GM23338 (cell line): Measurements from ENCODE around the gene TESMIN. TPM values are rescaled to one million over a fixed set of nuclear protein-coding genes. Genes with fewer than 3 reads are reported as not detected.

Experiments used
- ATAC-seq: fragments of 200-7000 bp; cut with Tn5 transposase; 3 replicates; pipeline ENCODE4 v1.9.1; 2020
- DNase-seq: peaks from one replicate; pipeline ENCODE4 v3.0.0-alpha.2; 2015; ENCODE audit warnings: low spot score
- H2AFZ ChIP-seq: fragments of 200-600 bp; sonication (generic); 2 replicates; pipeline ENCODE4 v1.8.0; 2016; ENCODE audit warnings: antibody characterized with exemption, mild to moderate bottlenecking, moderate library complexity
- H3F3A ChIP-seq: fragments of 200-600 bp; sonication (generic); replicated peaks from 2 replicates; pipeline ENCODE4 v1.8.0; 2017; ENCODE audit warnings: antibody characterized with exemption, mixed run types, low read depth
- H3K27ac ChIP-seq: fragments of 200-600 bp; sonication (generic); 2 replicates; pipeline ENCODE4 v1.6.1; 2016; ENCODE audit warnings: low read depth
- H3K27me3 ChIP-seq: fragments of 200-600 bp; sonication (generic); 2 replicates; pipeline ENCODE4 v1.8.0; 2016; ENCODE audit warnings: mild to moderate bottlenecking, mixed run types, moderate library complexity; ENCODE audit not compliant: insufficient read depth
- H3K36me3 ChIP-seq: fragments of 200-600 bp; sonication (generic); 2 replicates; pipeline ENCODE4 v1.8.0; 2016; ENCODE audit warnings: mild to moderate bottlenecking; ENCODE audit not compliant: insufficient read depth
- H3K4me1 ChIP-seq: fragments of 200-600 bp; sonication (generic); 2 replicates; pipeline ENCODE4 v1.8.0; 2016; ENCODE audit warnings: mild to moderate bottlenecking, moderate library complexity; ENCODE audit not compliant: insufficient read depth
- H3K4me2 ChIP-seq: fragments of 200-600 bp; sonication (generic); 2 replicates; pipeline ENCODE4 v1.7.1; 2017; ENCODE audit warnings: mixed run types
- H3K4me3 ChIP-seq: fragments of 200-600 bp; sonication (generic); 2 replicates; pipeline ENCODE4 v1.6.1; 2016; ENCODE audit warnings: mixed run types
- H3K79me2 ChIP-seq: fragments of 200-600 bp; sonication (generic); replicated peaks from 2 replicates; pipeline ENCODE4 v1.8.0; 2017; ENCODE audit warnings: mild to moderate bottlenecking; ENCODE audit not compliant: insufficient read depth
- H3K9me2 ChIP-seq: fragments of 200-600 bp; sonication (generic); 2 replicates; pipeline ENCODE4 v1.8.0; 2017; ENCODE audit not compliant: insufficient read depth
- H4K20me1 ChIP-seq: fragments of 200-600 bp; sonication (generic); replicated peaks from 2 replicates; pipeline ENCODE4 v1.8.0; 2017; ENCODE audit warnings: mild to moderate bottlenecking; ENCODE audit not compliant: insufficient read depth
- H3K27ac Mint-ChIP-seq: 2 replicates; pipeline ENCODE4 v1.8.0; 2020; ENCODE audit warnings: inconsistent platforms, mild to moderate bottlenecking, moderate library complexity, mixed read lengths
- H3K27me3 Mint-ChIP-seq: 3 replicates; pipeline ENCODE4 v1.8.0; 2022; ENCODE audit warnings: low read depth, mild to moderate bottlenecking, moderate library complexity, mixed read lengths, inconsistent platforms; ENCODE audit not compliant: insufficient read depth, poor library complexity
- H3K36me3 Mint-ChIP-seq: 3 replicates; pipeline ENCODE4 v1.8.0; 2021; ENCODE audit warnings: low read depth, mild to moderate bottlenecking, inconsistent platforms, moderate library complexity, mixed read lengths
- H3K4me1 Mint-ChIP-seq: 3 replicates; pipeline ENCODE4 v1.8.0; 2020; ENCODE audit warnings: mild to moderate bottlenecking, inconsistent platforms, mixed read lengths
- H3K4me3 Mint-ChIP-seq: 3 replicates; pipeline ENCODE4 v1.8.0; 2021; ENCODE audit warnings: moderate library complexity, mild to moderate bottlenecking, inconsistent platforms, mixed read lengths
- H3K9me3 Mint-ChIP-seq: 3 replicates; pipeline ENCODE4 v1.8.0; 2020; ENCODE audit warnings: moderate library complexity, mild to moderate bottlenecking, inconsistent platforms, mixed read lengths
- CREB1 ChIP-seq: fragments of 250-450 bp; sonication (Bioruptor Pico); IDR thresholded peaks from 2 replicates; pipeline ENCODE4 v1.5.0; 2020; ENCODE audit warnings: low read depth, mild to moderate bottlenecking, moderate library complexity
- EZH2 ChIP-seq: fragments of 200-600 bp; sonication (generic); IDR thresholded peaks from one replicate; pipeline ENCODE4 v1.8.0; 2017; ENCODE audit warnings: antibody characterized with exemption, mild to moderate bottlenecking, low read depth; ENCODE audit not compliant: unreplicated experiment
- EZH2phosphoT487 ChIP-seq: fragments of 200-600 bp; sonication (generic); IDR thresholded peaks from one replicate; pipeline ENCODE4 v1.8.1; 2018; ENCODE audit warnings: antibody characterized with exemption; ENCODE audit not compliant: unreplicated experiment
- STAT1 ChIP-seq: IDR thresholded peaks from one replicate; pipeline ENCODE4 v1.6.1; 2016; ENCODE audit warnings: antibody characterized with exemption; ENCODE audit not compliant: unreplicated experiment
- ZNF331 ChIP-seq: fragments of 250-450 bp; sonication (Bioruptor Pico); IDR thresholded peaks from 2 replicates; pipeline ENCODE4 v1.5.0; 2020; ENCODE audit warnings: low read depth, mild to moderate bottlenecking, moderate library complexity
- polyA plus RNA-seq: library from polyadenylated mRNA; unstranded; fragments of >200 nt; fragmentation: Nextera tagmentation; extraction: Ambion mirVana; gene quantifications from 2 replicates; pipeline ENCODE4 v1.2.1, GENCODE V29; 2016
- total RNA-seq: library from RNA; depleted of rRNA; stranded (reverse); fragments of >200 nt; shearing (Covaris generic); gene quantifications from 2 replicates; pipeline ENCODE4 v1.2.3, GENCODE V29; 2014
- TF ChIP-seq, protein P1 (sequence below): IDR thresholded peaks from one replicate; pipeline ENCODE4 v1.6.1; 2018; ENCODE audit warnings: antibody characterized with exemption; ENCODE audit not compliant: unreplicated experiment
- TF ChIP-seq, protein P2 (sequence below), 2 experiments: fragments of 200-600 bp in 1 of 2; sonication (generic) in 1 of 2; conservative IDR thresholded peaks; 2 replicates each; pipeline versions ENCODE4 v1.5.1 to v1.6.1; 2016 to 2017; ENCODE audit warnings: antibody characterized with exemption in 2 of 2, low read depth in 2 of 2, mild to moderate bottlenecking in 2 of 2, moderate library complexity in 1 of 2

The TESMIN gene
- total and polyA plus RNA-seq, 2 experiments from 2014 or later, result 54.5 to 64.6 TPM

DNA sequence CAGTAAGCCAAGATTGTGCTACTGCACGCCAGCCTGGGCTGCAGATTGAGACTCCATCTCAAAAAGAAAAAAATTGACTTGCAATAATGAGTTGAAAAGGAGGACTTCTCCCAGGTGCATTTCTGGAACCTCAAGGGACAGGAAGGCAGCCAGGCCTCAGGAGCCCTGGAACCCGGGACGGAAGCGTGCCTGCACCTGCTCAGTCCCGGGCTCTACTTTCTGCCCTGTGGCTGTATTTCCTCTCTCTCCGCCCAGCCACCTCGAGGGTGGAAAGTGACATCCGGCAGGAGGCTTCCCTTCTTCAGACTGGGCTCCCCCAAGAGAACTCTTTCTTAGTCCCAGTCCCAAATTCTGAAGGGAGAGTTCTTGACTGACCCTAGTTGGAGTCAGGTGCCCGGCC lies 87.2 kb downstream of the TESMIN start (continued):
- TF ChIP-seq, protein P1, sequence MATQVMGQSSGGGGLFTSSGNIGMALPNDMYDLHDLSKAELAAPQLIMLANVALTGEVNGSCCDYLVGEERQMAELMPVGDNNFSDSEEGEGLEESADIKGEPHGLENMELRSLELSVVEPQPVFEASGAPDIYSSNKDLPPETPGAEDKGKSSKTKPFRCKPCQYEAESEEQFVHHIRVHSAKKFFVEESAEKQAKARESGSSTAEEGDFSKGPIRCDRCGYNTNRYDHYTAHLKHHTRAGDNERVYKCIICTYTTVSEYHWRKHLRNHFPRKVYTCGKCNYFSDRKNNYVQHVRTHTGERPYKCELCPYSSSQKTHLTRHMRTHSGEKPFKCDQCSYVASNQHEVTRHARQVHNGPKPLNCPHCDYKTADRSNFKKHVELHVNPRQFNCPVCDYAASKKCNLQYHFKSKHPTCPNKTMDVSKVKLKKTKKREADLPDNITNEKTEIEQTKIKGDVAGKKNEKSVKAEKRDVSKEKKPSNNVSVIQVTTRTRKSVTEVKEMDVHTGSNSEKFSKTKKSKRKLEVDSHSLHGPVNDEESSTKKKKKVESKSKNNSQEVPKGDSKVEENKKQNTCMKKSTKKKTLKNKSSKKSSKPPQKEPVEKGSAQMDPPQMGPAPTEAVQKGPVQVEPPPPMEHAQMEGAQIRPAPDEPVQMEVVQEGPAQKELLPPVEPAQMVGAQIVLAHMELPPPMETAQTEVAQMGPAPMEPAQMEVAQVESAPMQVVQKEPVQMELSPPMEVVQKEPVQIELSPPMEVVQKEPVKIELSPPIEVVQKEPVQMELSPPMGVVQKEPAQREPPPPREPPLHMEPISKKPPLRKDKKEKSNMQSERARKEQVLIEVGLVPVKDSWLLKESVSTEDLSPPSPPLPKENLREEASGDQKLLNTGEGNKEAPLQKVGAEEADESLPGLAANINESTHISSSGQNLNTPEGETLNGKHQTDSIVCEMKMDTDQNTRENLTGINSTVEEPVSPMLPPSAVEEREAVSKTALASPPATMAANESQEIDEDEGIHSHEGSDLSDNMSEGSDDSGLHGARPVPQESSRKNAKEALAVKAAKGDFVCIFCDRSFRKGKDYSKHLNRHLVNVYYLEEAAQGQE, result no peak
- TF ChIP-seq ZNF331 (no peak), STAT1 (no peak)

DNA sequence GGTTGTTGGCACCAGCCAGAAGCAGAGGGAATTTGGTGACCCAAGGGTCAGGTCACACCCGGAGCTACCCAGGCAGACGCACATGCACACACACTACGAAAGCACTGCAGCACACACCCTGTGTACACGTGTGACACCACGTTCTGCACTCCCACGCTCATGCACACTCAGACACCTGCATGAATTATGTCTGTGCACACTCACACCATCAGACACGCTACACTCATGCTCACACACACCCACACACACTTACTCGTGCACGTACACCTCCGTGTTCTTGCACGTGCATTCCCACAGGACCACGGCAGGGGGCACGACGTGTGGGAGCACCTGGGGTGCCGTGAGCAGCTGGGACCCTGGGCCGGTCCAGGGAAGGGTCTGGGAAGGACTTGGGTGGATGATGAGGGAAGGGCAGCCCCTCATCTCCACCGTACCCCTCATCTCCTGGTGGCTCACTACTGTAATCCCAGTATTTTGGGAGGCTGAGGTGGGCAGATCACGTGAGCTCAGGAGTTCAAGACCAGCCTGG lies 87.8 kb downstream of the TESMIN start:
- Histone ChIP-seq H2AFZ (no peak overlapping the region), H3K79me2 (no peaks in the 10 kb centered on the region), H3K9me2 (no peaks in the 10 kb centered on the region), H3F3A (peaks cover 5% of the 10 kb centered on the region; the same call in 1 of the 2 replicates), H3K4me3 (no peak overlapping the region), H3K36me3 (no peaks in the 10 kb centered on the region), H3K27me3 (no peaks in the 10 kb centered on the region), H4K20me1 (no peaks in the 10 kb centered on the region), H3K4me1 (no peaks in the 10 kb centered on the region; the same call in 1 of the 2 replicates), H3K4me2 (no peak overlapping the region), H3K27ac (no peak overlapping the region)
- Mint-ChIP-seq H3K9me3 (peaks cover 9% of the 10 kb centered on the region; the same call in 1 of the 3 replicates), H3K36me3 (peaks cover 5% of the 10 kb centered on the region; the same call in 2 of the 3 replicates), H3K27ac (no peak overlapping the region), H3K4me1 (peaks cover 8% of the 10 kb centered on the region), H3K27me3 (peaks cover 8% of the 10 kb centered on the region), H3K4me3 (no peak overlapping the region)
- ATAC-seq, result no peak
- DNase-seq, result no peak
- TF ChIP-seq, protein P1, result no peak
- TF ChIP-seq EZH2 (no peak), CREB1 (CRISPR knock-in tag) (no peak), EZH2phosphoT487 (no peak)
- TF ChIP-seq, protein P2, sequence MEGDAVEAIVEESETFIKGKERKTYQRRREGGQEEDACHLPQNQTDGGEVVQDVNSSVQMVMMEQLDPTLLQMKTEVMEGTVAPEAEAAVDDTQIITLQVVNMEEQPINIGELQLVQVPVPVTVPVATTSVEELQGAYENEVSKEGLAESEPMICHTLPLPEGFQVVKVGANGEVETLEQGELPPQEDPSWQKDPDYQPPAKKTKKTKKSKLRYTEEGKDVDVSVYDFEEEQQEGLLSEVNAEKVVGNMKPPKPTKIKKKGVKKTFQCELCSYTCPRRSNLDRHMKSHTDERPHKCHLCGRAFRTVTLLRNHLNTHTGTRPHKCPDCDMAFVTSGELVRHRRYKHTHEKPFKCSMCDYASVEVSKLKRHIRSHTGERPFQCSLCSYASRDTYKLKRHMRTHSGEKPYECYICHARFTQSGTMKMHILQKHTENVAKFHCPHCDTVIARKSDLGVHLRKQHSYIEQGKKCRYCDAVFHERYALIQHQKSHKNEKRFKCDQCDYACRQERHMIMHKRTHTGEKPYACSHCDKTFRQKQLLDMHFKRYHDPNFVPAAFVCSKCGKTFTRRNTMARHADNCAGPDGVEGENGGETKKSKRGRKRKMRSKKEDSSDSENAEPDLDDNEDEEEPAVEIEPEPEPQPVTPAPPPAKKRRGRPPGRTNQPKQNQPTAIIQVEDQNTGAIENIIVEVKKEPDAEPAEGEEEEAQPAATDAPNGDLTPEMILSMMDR (conservative IDR thresholded peaks at IDR 0.05; ENCODE audit: low read depth in 2 of 2), result no peak
